ENCODE measurements around the gene CCDC78.

GRCh38 chr16:717450-718245 lies 8.6 kb downstream of the CCDC78 start:
- TF ChIP-seq CTCF (IDR thresholded peaks at IDR 0.05) (no peak), POLR2A (IDR thresholded peaks at IDR 0.05) (no peak)
